Brain microvascular endothelial cell (primary cell): Measurements from ENCODE around the gene SPRY2.

ENCODE experiments used
- DNase-seq: peaks from one replicate; pipeline ENCODE4 v3.0.0-alpha.2; 2020
- H3K27ac ChIP-seq: fragments of 250-450 bp; sonication (Bioruptor Pico); 2 replicates; pipeline ENCODE4 v1.5.1; 2020; ENCODE audit warnings: mild to moderate bottlenecking, moderate library complexity
- H3K27me3 ChIP-seq: fragments of 250-450 bp; sonication (Bioruptor Pico); replicated peaks from 2 replicates; pipeline ENCODE4 v1.5.1; 2020; ENCODE audit warnings: mild to moderate bottlenecking
- H3K36me3 ChIP-seq: fragments of 250-450 bp; sonication (Bioruptor Pico); replicated peaks from 2 replicates; pipeline ENCODE4 v1.5.1; 2020; ENCODE audit warnings: mild to moderate bottlenecking
- H3K4me3 ChIP-seq: 2 replicates; pipeline ENCODE4 v1.5.1; 2011; ENCODE audit warnings: low read depth, mild to moderate bottlenecking, control low read depth, low read length, moderate library complexity
- CTCF ChIP-seq: IDR thresholded peaks from 2 replicates; pipeline ENCODE4 v1.5.1; 2011; ENCODE audit warnings: low read depth, mild to moderate bottlenecking, moderate library complexity, low read length, control low read depth, inconsistent platforms; ENCODE audit errors: missing control alignments
- in situ Hi-C: cut with HindIII; loops from 2 replicates; pipeline ENCODE4 v1.10.0; 2017; ENCODE audit warnings: low sequenced_read_pairs, low pct_ligation_motif_present

Gene SPRY2

DNA sequence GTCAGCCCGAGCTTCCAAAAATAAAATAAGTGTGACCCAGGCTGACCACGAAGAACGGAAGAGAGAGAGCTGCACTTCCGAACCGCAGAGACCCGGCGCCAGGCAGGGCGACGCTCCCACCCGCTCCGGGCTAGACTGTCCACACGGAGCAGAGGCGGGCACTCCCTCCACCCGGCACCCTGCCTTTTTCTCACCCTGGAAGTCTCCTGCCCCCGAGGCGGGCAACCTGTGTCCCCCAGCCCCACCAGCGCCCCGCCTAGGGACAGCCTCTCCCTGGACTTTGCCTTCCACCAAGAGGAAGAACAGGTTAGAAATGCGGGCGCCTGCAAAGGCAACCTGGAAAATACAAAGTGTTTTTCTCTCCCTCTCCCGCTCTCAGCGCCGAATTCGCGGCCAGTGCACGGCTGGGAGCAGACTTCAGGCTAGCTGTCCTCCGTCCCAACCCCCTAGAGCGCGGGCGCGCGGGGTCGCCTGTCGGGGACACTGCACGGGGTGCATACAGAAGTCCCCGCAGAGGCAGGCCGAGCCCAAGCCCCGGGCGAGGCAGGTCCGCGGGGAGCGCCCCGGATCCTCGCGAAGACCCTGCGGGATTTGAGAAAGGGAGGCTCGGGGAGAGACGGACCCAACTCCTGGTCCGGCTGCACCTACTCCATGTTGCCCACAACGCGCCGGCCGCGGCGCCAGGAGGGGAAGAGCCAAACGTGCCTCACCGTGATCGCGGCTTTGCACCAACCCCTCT is 845 bp downstream of the SPRY2 start:
- no peaks in the 10 kb centered on the region for H3K27me3 ChIP-seq
- peak overlapping the region; percentile 94 for H3K4me3 ChIP-seq
- in situ Hi-C loops: no loop called here
- DNase-seq: peak; percentile 23
- H3K27ac ChIP-seq: peak overlapping the region; percentile 77
- no peak for TF ChIP-seq CTCF
- peaks cover 13% of the 10 kb centered on the region for H3K36me3 ChIP-seq

DNA sequence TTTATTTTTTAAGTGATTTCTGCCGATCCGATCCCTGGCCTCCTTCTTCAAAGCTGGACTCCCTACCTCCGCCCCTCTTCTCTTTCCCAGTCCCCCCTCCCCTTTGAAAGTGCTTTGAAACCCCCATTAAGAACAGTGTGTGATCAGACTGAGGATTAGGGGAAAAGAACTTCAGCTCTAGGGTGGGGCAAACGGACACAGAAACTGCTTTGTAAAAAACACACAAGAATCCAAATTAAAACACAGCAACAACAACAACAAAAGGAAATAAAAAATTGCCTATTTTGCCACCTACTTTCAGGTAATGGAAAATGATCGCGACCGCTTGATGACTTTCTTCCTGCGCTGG is 1.4 kb downstream of the SPRY2 start:
- in situ Hi-C loops: no loop called here
- peak; percentile 13 for DNase-seq
- no peak for TF ChIP-seq CTCF
- Histone ChIP-seq H3K27me3 (no peaks in the 10 kb centered on the region), H3K27ac (peak overlapping the region; percentile 77), H3K36me3 (peaks cover 13% of the 10 kb centered on the region), H3K4me3 (peak overlapping the region; percentile 94)

DNA sequence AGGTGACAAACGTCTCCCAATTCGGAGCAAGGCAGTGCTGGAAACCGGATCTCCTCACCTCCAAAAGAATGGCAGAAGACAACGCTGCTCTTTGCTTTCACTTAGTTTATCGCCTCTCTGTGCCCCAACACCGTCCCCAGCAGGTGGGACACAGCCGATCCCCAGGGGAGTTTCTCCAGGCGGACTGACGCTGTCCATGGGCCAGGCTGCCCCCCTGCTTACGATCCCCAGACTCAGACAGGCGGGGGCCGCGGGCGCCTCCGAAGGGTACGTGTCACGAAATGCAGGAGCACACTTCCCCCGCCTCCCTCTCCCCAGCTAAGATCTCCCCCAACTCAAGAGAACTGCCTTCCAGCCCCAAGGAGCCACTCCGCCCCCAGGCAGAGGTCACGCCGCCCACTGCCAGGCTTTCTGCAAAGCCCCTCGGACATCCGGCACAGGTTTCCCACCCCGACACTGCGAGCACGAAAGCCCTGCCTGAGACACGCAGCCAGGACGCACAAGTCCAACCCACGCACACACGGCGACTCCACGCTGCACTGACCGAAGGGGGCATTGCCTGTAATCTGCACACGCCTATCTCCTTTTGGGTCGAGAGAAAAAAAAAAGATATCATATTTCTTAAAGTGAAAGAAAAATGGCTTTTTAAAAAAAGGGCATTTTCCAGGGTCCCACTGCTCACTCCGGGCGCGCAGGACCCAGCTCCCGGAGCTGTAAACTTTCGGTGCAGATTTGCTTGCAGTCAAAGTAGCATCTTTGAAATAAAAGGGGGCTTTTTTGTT is 2.0 kb downstream of the SPRY2 start:
- TF ChIP-seq CTCF: peak; percentile 23
- DNase-seq: peak; percentile 82
- no peaks in the 10 kb centered on the region for H3K27me3 ChIP-seq
- in situ Hi-C loops: no loop called here
- peak overlapping the region; percentile 94 for H3K4me3 ChIP-seq
- peaks cover 13% of the 10 kb centered on the region for H3K36me3 ChIP-seq
- H3K27ac ChIP-seq: peak overlapping the region; percentile 77

DNA sequence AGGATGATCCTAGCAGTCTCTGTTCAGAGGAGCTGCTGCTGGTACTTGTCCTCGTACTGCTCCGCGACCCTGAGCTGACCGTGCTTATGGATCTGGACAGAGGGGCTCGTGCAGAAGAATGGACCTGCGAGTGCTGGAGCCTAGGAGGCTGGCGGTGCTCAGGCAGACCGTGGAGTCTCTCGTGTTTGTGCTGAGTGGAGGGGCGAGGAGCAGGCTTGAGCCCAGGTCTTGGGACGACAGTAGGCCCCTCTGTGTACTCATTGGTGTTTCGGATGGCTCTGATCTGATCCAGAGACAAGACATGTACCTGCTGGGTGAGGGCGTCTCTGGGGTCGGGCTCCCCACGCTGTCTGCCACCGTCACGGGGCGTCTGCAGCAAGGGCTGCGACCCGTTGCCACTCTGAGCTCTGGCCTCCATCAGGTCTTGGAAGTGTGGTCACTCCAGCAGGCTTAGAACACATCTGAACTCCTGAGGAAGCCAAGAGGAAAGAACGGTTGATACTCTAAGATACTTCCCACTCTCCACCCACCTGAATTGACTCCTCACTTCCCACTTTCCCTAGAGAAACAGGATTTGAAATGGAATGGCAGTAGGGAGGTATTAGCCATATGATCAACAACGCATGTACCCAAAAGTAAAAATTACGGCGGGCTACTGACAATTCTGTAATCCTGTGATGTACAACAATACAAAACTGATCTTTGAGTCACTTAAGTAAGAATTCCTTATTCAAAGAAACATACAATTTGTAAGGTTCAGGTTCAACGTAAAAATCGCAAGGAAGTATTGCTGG is 3.4 kb downstream of the SPRY2 start:
- no peak for TF ChIP-seq CTCF
- Histone ChIP-seq H3K4me3 (peak overlapping the region; percentile 94), H3K36me3 (peaks cover 13% of the 10 kb centered on the region), H3K27ac (no peak overlapping the region), H3K27me3 (no peaks in the 10 kb centered on the region)
- DNase-seq: no peak
- in situ Hi-C loops: no loop called here

- TF ChIP-seq CTCF: no peak
- H3K36me3 ChIP-seq: peaks cover 13% of the 10 kb centered on the region
- no peak for DNase-seq
- peak overlapping the region; percentile 94 for H3K4me3 ChIP-seq
- no peak overlapping the region for H3K27ac ChIP-seq
- in situ Hi-C loops: no loop called here
- no peaks in the 10 kb centered on the region for H3K27me3 ChIP-seq
Observed at GRCh38 chr13:80336776-80337287, 4.1 kb downstream of the SPRY2 start.
